Measurements from ENCODE around the gene HOXD9.
A peak's percentile ranks its signal among the peaks of the same experiment; 100 is the strongest.

The HOXD9 gene

DNA sequence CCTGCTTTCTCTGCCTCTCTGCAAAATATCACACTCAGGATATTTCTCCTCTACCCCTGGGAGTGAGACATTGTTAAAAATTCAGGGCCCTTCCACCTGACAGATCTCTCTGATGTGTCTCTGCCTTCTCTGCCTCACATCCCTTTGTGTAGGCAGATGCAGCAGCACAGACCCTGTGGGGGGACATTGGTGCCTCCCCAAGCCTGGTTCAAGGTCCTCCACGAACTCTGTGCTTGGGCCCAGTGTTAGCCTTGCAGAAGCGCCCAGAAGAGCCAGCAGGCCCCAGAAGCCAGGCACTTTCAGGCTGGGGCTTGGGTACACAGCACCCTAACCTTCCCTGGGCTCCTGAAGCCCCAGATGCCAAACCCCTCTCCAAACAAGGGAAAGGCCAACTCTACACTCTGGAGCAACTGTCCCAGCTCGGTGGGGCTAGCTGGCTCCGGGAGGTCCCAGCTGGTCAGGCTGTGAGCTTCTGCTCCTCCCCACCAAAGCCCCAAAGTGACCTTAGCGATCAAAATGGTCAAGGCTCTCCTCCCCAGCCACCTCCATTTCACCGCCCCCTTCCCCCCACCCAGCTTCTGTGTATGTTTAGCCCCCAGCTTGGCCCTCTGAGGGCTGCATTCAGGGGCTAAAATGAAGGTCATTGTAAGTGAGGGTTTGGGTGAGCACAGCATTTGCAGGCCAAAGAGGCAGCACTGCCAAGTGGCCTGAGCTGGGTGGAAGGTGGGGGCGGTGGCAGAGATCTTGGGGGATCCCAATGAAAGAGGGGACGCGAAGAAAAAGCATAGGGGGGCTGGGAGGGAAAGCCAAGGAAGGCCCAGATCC is 2.6 kb downstream of the HOXD9 start:
- no peak for DNase-seq (ENCODE audit: low read depth)

DNA sequence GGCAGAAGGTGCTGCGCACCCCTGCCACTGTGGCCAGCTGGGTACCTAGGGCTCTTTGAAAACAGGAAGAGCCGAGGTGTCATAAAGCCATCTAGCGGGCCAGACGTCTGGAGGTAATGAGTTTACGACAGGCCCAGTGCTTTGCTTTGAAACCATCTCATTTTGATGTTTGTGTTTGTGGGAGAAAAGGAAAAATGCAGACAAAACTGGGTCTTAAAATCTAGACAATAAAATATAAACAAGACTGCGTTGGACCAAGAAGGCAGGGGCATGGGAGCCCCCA is 3.2 kb downstream of the HOXD9 start:
- DNase-seq (ENCODE audit: low read depth) = no peak

DNA sequence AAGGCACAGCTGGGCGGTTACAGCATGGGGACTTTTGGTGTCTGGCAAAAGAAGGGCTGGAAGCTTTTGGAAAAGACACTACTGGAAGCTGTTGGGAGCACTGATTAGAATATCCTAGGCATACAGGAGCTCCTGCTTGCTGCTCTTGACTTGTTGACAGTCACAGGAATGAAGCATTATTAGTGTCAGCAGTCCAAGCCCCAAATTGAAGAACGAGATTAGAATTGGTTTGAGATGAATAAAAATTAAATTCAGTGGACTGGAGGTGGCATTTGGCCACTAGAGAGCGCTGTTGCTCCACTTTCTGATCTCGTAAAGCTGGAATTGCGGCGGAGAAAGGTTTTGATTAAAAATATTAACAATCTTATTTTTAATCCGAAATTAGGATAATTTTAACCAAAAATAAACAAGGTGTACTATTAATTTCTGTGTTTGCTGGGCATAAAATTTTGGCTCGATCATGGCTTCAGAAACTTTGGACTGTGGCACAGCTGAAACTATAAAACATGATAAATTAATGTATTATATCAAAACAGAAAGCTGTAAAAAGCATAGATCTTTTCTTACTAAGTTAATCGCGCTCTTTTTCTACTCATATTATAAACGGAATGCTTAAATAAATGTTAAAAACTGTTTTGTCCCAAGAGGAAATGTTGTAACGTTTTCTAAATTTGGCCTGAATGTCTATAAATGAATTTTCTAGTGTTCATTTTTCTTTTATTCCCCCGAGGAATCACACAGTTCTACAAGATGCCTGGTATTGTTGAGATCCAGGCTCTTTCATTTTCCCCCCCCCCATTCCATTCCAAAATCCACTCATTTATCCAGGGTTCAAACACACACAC is 4.6 kb downstream of the HOXD9 start:
- no peak for DNase-seq (ENCODE audit: low read depth)

DNA sequence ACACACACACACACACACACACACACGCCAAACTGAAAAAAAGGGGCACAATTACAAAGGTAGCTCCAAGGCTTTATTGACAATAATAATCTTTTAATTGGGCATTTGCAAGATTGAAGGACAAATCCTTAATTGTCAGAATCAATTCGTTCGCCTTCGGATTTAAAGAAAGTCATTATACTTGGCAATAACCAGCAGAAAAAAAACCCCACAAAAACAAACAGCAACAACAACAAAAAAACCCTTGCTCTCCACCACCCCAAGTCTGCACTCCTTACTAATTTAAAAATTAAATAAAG is 5.2 kb downstream of the HOXD9 start:
- DNase-seq (ENCODE audit: low read depth) = no peak

DNA sequence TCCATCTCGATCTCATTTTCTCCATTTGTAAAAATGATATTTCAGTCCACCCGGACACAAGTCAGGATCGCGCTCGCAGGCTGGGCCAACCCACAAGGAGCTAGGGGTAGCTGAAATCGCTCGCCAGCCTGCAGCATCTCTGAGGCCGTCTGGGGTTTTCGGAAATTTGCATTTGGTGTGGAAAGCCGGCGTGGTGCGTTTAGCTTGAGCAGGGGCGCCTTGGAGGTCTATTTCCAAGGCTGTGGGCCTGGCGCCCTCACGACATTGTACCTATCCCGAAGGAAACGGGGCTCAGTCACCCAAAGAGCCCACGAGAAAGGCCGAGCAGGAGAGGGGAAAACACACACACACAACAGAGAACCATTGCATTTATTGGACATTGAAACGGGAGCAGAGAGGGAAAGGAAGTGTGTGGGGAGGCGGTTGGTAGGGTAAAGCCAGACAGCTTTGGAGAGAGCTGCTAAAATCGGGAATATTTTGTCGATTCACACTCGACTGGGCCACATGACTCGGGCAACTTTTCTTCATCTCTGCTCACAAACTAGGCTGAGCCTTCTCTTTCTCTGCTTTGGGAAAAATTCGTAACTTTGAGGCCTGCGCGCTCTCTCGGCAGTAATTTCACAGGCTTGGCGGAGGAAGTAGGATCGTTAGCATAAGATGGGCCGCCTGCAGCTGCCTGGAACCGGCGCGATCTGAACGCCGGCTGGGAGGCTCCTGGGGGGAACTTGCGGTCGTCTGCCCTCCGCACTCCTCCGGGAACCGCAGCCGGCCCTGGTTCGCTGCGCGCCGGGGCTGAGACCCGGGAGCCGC is 5.9 kb downstream of the HOXD9 start:
- no peak for DNase-seq (ENCODE audit: low read depth)

DNA sequence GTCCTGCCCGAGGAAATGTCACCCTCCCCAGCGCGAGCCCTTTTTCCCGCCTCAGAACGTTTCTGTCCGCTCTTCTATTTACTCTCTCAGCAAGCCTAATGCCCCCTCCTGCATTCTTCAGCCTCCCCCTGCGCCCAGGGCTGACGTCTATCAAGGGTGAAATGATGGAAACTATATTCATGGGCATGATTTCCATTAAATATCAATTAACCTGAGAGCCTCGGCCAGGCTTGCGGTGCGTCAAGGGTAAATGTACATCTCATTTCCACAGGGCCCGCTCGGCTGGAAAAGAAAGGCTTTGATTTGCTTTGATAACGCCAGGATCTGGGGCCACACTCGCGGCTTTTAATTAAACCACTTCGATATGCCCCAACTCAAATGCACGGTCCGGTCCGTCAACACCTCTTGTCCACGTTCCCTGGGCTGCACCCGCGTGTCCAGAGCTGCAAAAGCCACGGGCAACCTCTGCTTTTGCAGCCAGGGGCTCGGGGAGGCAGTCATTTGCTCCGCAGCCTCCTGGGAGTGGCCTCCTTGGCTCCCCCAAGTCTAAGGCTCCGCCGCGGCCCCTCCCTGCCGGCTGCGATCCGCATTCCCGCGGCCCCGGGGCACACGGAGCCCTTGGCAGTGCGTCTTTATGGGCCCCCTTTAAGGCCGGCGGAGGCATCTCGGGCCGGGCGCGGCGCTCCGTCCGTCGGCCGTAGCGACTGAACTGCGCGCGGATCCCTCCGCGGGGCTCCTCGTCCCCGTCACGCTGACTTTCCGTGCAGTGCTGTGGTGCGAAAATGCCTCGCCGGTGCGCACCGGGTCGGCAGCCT is 6.7 kb downstream of the HOXD9 start, which contains the start of gene HOXD8:
TSS of gene HOXD8 (plus strand) at position 724 of the 815 bp plus-strand sequence. CDS start 662 bp downstream, outside the sequence.
- peak; percentile 71 for DNase-seq (ENCODE audit: low read depth)

DNA sequence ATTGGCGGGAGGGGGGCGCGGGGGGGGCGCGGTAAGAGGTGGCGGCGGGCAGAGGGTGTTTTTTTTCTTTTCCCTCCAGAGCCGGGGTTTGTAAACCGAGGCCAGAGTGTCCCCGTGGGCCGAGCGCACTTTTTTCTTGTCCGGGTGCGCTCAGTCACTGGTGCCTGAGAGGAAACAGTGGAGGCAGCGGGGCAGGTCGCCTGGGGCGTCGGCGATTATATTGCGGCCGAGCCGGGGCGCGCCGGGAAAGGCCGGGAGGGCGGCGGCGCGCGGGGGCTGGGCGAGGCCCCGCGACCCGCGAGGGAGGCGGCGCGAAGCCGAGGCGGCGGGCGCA is 7.3 kb downstream of the HOXD9 start:
- no peak for DNase-seq (ENCODE audit: low read depth)

DNA sequence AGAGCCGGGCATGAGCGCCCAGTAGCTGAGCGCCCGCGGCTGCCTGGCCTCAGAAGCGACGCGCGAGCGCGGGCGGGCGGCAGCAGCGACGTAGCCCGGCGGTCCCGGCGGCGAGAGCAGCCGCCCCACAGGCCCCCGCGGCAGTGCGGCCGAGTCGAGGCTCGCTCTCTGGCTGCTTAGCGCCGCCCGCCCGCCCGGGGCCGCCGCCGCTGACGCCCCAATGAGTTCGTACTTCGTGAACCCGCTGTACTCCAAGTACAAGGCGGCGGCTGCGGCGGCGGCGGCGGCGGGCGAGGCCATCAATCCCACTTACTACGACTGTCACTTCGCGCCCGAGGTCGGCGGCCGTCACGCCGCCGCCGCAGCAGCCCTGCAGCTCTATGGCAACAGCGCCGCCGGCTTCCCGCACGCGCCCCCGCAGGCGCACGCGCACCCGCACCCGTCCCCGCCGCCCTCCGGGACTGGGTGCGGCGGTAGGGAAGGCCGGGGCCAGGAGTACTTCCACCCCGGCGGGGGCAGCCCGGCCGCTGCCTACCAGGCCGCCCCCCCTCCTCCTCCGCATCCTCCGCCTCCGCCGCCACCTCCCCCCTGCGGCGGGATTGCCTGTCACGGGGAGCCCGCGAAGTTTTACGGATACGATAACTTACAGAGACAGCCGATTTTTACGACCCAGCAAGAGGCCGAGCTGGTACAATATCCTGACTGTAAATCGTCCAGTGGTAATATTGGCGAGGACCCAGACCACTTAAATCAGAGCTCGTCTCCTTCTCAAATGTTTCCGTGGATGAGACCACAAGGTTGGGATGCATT is 7.8 kb downstream of the HOXD9 start:
- DNase-seq (ENCODE audit: low read depth) = no peak

DNA sequence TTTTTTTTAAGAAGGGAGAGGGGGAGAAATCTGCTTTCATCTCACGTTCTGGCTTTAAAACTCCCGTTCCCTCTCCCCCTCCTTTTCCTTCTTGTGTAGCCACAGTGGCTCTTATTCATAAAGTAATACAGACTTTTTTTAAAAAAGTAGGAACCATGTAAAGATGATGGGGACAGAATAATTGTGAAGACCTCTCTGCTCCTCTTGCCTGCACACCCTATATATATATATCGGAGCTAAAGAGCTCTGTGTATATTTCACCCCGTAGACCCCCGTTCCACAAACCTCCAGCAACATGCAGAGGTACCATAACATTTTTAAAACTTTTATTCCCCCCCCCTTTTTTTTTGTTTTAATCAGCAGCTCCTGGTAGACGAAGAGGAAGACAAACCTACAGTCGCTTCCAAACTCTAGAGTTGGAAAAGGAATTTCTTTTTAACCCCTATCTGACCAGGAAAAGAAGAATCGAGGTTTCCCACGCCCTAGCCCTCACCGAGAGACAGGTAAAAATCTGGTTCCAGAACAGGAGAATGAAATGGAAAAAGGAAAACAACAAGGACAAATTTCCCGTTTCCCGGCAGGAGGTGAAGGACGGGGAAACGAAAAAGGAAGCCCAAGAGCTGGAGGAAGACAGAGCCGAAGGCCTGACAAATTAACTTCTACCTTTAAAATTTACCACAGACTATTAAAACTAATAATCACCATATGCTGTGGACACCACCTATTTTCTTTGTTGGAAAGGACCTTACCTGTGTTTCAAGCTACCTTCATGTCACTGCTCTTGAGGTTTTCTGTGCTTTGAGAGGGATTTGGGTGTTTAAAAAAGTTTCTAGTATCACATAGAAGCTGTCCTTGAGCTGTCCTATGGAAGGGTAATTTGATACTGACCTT is 8.7 kb downstream of the HOXD9 start:
- DNase-seq (ENCODE audit: low read depth) = no peak

DNA sequence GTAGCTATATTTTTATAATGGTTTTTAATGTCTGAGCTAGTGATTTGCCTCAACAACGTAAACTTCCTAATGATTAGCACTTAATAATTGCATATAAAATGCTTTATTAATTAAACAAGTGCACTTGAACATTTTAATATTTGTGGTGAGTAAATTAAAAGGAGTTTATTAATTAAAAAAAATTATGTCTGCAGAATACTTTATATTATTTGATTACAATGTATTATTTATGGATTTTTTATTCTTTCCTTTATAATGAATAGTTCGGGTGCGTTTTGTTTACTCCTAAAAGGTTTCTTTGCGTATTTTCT is 9.3 kb downstream of the HOXD9 start:
- no peak for DNase-seq (ENCODE audit: low read depth)

DNA sequence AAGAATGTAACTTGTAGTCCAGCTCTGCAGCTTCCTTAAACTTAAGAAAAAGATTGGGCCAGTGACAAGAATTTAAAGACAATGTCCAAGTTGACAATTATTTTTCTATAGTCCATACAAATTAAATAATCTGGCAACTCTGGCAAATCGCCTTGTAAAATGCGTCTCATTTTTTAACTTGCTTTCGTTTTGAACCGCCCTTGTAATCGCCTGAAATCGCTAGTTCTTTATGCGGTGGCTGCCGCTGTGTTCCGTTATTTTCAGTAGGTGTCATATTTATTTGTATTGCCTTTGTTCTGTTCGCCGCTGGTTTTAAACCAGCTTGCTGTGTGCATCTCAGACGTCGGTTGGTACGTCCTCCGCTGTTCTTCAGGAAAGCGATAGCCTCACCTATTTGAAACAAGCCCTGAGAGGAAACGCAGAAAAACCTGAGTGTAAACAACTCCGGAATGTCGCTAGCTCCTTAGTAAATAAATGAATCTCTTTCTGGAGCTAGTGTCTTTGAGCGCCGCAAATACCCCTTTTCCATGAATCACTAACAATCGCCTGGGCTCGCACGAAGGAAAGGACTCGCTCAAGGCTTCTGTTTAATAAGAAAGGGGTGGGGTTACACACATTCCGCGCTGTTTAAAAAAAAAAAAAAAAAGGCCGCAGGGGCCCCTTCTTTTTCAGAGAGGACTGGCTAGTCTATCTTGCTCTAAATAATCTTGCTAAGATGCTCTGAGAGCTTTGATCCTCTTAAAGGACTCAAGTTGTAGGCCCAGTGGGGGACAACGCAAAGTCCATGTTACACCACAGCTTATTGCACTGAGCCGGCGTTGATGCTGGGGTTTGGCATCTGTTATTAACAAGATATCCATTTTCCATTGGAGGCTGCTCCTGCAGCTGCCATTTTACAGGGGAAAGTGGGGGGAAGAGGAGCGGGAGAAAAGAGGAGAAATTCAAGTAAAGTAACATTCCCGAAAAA is 10.0 kb downstream of the HOXD9 start:
- DNase-seq (ENCODE audit: low read depth) = no peak

DNA sequence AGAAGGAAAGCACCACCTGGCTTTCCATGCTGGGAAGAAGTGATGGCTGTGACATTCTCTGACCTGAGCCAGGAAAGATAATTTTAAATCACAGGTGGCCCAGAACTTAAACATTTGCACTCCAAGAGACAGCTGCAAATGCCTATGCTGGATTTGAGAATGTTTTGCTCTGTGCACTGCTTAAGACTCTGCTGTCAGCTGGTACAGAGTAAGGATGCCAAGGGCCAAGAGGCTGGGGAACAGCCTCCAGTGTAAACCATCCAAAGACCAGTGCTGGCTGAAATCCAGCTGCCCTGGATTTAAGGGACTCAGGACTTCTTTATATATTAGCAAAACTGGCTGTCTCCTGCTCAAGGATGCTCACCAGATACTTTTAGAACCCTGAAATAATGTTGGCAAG is 10.9 kb downstream of the HOXD9 start:
- DNase-seq (ENCODE audit: low read depth) = no peak

DNA sequence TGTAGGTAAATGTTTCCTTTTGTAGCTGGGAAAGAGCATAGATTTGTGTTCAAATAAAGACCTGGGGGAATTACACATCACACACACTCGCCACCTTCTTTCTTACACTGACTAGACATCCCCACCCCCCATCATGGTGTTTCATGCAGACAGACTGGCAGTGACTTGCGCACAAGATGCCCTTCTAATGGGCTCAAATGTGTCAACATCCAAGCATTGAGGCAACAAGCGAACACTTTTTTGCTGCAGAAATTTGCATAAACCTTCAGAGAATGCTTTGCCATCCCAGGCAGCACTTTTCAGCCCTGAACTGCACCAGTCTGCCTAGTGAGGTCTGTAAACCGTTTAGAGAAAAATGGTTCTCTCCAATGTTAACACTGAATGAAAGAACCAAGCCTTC is 11.5 kb downstream of the HOXD9 start:
- no peak for DNase-seq (ENCODE audit: low read depth)

DNA sequence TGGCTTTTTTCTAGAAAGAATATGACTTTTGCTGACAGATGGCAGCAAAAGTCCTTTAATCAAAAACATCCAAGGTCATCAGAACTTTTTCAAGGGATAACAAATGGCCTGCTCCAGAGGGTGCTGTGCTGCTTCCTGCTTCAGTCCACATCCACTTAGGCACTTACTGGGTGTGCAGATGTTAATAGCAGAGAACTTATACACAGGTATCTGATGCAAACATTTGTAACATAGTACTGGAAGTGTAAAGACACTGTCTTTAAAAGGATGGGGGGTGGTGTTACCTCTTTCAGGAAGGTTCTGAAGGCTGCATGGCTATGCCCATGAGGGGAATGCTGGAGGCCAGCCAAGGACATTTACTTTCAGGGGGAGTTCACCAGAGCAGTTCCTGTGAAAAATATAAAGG is 12.5 kb downstream of the HOXD9 start:
- no peak for DNase-seq (ENCODE audit: low read depth)

DNA sequence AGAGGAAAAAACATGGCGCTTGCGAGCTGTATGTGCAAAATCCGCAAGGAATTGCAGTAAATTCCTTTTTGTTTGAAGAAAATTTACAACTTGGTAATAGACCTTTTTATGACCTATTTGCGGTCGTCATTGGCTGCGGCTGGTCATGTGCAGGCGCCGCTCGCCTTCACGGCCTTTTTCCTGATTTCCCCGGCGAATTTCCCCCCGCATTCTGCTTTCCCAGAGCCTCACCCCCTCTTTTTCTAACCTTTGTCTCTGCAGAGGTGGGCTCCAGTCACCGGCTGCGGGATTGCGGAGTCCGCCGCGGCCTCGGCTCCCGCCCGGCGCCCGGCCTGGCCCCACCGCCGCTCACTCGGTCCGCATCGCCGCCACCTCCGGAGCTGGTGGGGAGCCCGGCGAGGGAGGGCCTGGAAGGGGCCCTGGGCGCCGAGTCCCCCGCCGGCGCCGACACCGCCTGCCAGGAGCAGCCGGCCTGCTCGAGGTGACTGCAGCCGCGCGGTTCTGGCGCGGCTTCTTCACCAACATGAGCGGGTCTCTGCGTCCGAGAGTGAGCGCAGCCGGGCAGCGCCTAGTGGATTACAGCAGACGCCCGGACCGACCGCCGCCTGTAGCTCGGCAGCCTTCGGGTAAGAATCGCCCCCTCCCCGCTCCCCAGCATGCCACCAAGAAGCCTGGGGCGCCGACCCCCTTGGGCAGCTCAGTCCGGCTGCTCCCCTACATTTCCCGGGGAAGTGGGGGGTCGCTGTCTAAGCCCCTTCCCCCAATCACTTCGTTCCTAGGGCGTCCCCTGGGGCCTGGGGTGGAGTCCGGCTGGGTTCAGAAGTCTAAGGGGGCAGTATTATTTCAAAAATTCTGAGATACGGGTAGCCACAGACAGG is 14.1 kb downstream of the HOXD9 start:
- DNase-seq (ENCODE audit: low read depth) = no peak

DNA sequence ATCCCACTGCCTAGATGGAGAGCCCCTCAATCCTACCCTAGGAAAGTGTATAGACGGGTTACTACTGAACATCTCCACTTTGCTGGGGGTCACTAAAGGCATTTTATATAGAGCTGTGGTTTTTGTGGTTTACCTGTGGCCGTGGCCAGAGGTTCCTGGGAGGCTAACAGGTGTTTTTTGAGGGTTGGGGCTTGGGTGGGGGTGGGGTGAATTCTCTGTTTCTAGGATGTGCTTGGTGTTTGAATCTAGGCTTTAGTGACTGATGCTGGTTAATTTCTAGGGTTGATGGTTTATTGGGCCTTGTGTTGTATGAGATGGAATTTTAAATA is 14.7 kb downstream of the HOXD9 start:
- DNase-seq (ENCODE audit: low read depth) = no peak

DNA sequence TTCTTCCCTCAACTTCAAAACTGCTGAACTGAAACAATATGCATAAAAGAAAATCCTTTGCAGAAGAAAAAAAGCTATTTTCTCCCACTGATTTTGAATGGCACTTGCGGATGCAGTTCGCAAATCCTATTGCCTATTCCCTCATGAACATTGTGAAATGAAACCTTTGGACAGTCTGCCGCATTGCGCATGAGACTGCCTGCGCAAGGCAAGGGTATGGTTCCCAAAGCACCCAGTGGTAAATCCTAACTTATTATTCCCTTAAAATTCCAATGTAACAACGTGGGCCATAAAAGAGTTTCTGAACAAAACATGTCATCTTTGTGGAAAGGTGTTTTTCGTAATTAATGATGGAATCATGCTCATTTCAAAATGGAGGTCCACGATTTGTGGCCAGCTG is 15.4 kb downstream of the HOXD9 start:
- DNase-seq (ENCODE audit: low read depth) = no peak

DNA sequence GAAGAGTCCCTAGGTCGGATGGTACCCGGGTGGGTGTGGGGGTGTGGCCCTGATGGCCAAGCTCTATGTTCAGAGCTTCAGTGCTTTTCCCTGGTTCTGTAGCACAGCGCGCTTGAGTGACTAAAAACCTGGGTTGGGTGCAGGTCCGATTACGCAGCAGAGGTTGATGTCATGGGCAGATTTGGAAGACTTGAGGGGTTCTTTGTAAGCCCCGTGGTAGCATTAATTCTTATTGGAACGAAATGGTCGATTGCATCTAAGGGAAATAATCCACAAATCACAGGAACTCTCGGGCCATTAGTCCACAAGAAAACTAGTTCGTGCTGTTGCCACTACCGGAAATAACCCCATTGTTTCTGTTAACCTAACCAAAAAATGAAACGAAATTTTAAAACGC is 16.0 kb downstream of the HOXD9 start:
- no peak for DNase-seq (ENCODE audit: low read depth)

Data from GM04504 (cell line).